HG03354 (cell line): ENCODE measurements around the gene ADCY5.

Experiments
- ATAC-seq: cut with Tn5 transposase; IDR thresholded peaks from one replicate; pipeline ENCODE4 v1.9.1; 2021; ENCODE audit warnings: mild to moderate bottlenecking; ENCODE audit not compliant: unreplicated experiment, poor library complexity, severe bottlenecking

Gene ADCY5

GRCh38 chr3:123376451-123377242 is 72.2 kb downstream of the ADCY5 start:
- ATAC-seq, result no peak

- no peak for ATAC-seq
These were observed 73.6 kb downstream of the ADCY5 start for GRCh38 chr3:123375014-123375940.

- no peak for ATAC-seq
These were observed 74.9 kb downstream of the ADCY5 start for GRCh38 chr3:123374016-123374415.

- ATAC-seq, result no peak
These were observed 75.4 kb downstream of the ADCY5 start for GRCh38 chr3:123373474-123373987.

GRCh38 chr3:123372686-123373473 is 76.0 kb downstream of the ADCY5 start:
- ATAC-seq, result no peak

- no peak for ATAC-seq
These were observed 76.8 kb downstream of the ADCY5 start for GRCh38 chr3:123371859-123372685.

GRCh38 chr3:123371426-123371825 is 77.5 kb downstream of the ADCY5 start:
- ATAC-seq, result no peak

GRCh38 chr3:123370819-123371218 is 78.1 kb downstream of the ADCY5 start:
- ATAC-seq, result no peak

- no peak for ATAC-seq
These were observed 79.8 kb downstream of the ADCY5 start for GRCh38 chr3:123369085-123369484.

GRCh38 chr3:123367467-123368154 is 81.3 kb downstream of the ADCY5 start:
- ATAC-seq, result no peak

GRCh38 chr3:123365450-123366143 is 83.3 kb downstream of the ADCY5 start:
- ATAC-seq, result no peak

- ATAC-seq, result no peak
These were observed 87.8 kb downstream of the ADCY5 start for GRCh38 chr3:123361071-123361470.

- no peak for ATAC-seq
These were observed 91.6 kb downstream of the ADCY5 start for GRCh38 chr3:123357275-123357674.

GRCh38 chr3:123353850-123354233 is 95.0 kb downstream of the ADCY5 start:
- ATAC-seq, result no peak

GRCh38 chr3:123353227-123353849 is 95.6 kb downstream of the ADCY5 start:
- ATAC-seq, result no peak

- ATAC-seq, result no peak
These were observed 96.7 kb downstream of the ADCY5 start for GRCh38 chr3:123352134-123352554.

- no peak for ATAC-seq
These were observed 97.4 kb downstream of the ADCY5 start for GRCh38 chr3:123351501-123351900.
